Lower lobe of right lung (tissue), 2 donors: ENCODE measurements around the gene EPN2. TPM values are rescaled to one million over a fixed set of nuclear protein-coding genes. Genes with fewer than 3 reads are reported as not detected.

Source experiments
- ATAC-seq, 2 donors: fragments of 200-7000 bp; cut with Tn5 transposase; one replicate each; pipeline ENCODE4 v1.9.1; 2020 to 2022; ENCODE audit warnings: mild to moderate bottlenecking in 2 of 2, moderate library complexity in 2 of 2
- DNase-seq: peaks from one replicate; pipeline ENCODE4 v3.0.0-alpha.2; 2020
- H3K27ac ChIP-seq: fragments of 200-600 bp; one replicate; pipeline ENCODE4 v1.8.0; 2022
- H3K27me3 ChIP-seq: fragments of 200-600 bp; one replicate; pipeline ENCODE4 v1.8.0; 2022; ENCODE audit warnings: low read depth
- H3K36me3 ChIP-seq: fragments of 200-600 bp; one replicate; pipeline ENCODE4 v1.8.0; 2022; ENCODE audit warnings: mild to moderate bottlenecking
- H3K4me1 ChIP-seq: fragments of 200-600 bp; one replicate; pipeline ENCODE4 v1.8.0; 2022
- H3K4me3 ChIP-seq: fragments of 200-600 bp; one replicate; pipeline ENCODE4 v1.8.0; 2022; ENCODE audit warnings: mild to moderate bottlenecking
- H3K9me3 ChIP-seq: fragments of 200-600 bp; one replicate; pipeline ENCODE4 v1.8.0; 2022
- intact Hi-C: fragments of 100-400 bp; cut with DNase I; formaldehyde crosslinking; loops from one replicate; pipeline ENCODE4 v1.11.0; 2022
- total RNA-seq: library from RNA; stranded (reverse); fragmentation: NEBNext Ultra II Directional; extraction: Animal tissue kit (Norgen Biotek cat#: 25700); gene quantifications from one replicate; pipeline ENCODE4 v1.2.1, GENCODE V29; 2021
- TF ChIP-seq, protein P1 (sequence below): fragments of 200-600 bp; IDR thresholded peaks from one replicate; pipeline ENCODE4 v1.8.0; 2022; ENCODE audit warnings: antibody characterized with exemption, mild to moderate bottlenecking
- donor health status: DM: no; HTN: yes; CAD: no; lungs with severe emphysema.

Gene EPN2
- total RNA-seq, 1 donor from 2014 or later, result 66.2 TPM

DNA sequence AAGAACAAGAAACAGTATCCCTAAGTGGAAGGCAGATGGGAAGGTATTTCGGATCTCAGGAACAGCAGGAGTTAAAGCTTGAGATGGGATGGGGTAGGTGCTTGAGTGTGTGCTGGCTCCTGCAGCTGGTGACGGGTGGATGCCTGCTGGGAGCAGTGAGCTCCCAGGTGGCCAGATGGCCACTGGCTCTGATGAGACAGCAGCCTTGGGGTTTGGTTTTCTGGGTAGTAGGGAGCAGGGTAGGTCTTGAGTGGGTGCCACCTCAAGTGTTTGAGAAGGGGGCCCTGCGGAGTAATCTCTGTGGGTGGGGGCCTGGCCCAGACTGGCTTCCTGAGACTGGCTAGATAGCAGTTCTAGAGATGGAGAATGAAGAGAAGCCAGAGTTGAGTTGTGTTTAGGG is 10.3 kb downstream of the EPN2 start:
- no peaks in the 10 kb centered on the region for H3K27me3 ChIP-seq
- H3K9me3 ChIP-seq, result no peaks in the 10 kb centered on the region
- H3K27ac ChIP-seq, result no peak overlapping the region
- no peak for ATAC-seq
- H3K4me3 ChIP-seq, result no peak overlapping the region
- TF ChIP-seq, protein P1, sequence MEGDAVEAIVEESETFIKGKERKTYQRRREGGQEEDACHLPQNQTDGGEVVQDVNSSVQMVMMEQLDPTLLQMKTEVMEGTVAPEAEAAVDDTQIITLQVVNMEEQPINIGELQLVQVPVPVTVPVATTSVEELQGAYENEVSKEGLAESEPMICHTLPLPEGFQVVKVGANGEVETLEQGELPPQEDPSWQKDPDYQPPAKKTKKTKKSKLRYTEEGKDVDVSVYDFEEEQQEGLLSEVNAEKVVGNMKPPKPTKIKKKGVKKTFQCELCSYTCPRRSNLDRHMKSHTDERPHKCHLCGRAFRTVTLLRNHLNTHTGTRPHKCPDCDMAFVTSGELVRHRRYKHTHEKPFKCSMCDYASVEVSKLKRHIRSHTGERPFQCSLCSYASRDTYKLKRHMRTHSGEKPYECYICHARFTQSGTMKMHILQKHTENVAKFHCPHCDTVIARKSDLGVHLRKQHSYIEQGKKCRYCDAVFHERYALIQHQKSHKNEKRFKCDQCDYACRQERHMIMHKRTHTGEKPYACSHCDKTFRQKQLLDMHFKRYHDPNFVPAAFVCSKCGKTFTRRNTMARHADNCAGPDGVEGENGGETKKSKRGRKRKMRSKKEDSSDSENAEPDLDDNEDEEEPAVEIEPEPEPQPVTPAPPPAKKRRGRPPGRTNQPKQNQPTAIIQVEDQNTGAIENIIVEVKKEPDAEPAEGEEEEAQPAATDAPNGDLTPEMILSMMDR, result no peak
- H3K36me3 ChIP-seq, result no peaks in the 10 kb centered on the region
- no peak for DNase-seq
- H3K4me1 ChIP-seq, result peaks cover 57% of the 10 kb centered on the region
- intact Hi-C loops, result no loop called here

DNA sequence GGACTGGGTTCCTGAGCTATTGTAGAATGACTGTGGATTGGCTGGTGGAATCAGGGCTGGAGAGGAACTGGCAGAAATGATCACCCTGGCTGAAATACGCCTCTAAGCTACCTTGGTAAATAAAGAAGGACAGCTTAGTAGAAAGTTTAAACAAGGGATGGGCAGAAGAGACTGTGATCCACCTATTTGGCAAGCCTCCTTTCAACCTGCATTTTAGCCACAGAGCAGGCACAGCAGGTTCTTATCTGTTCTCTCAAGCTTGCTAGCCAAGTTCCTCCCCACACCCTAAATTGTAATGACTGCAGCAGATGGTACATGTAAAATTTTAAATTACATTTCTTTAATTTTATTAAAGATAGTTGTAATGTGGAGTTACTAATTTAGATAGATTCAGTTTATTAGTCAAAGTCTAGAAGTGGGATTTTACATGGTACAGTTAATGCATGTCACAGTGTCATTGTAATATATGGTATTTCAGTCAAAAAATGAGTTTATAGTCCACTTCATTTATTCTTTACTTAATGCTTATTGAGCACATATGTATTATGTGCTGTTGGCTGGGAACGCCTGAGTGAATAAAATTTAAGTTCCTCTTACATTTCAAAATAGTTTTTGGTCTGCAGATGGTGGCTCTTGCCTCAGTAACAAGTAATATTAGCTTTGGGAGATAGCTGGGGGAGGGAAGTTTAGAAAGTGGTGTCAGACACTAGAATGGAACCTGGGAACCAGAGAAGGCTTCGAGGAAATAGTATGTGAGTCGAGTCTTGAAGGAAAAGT is 11.2 kb downstream of the EPN2 start:
- ATAC-seq, result no peak
- intact Hi-C loops, result no loop called here

DNA sequence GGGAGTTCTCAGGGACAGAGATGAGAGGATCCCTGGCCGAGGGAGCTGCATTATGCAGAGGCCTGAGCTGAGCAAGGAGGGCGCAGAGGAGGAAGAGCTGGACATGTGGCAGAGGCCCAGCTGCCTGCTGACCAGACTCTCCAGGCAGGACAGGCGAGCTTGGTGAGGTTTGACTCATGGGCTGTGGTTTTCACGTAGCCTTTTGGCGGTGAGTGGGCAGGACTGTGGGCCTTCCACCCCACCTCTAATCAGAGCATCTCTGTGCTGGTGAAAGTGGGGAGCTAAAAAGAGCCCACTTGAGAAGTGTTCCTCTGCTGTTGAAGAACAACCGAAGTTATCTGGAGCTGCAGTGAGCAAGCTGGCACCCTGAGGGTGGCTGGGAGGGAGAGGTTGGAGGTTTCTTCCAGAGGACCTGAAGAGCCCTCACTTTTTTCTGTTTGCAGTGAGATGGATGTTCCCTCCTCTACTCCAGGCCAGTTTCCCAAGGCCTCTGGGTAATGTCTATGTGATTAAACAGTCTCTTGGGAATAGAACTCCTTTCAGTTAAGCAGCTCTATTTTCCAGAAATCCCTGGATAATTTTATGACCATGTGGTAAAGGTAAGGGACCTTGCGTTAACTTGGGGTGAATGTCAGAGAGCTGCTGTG is 11.9 kb downstream of the EPN2 start:
- H3K4me1 ChIP-seq, result peaks cover 52% of the 10 kb centered on the region
- TF ChIP-seq, protein P1, result no peak
- no peaks in the 10 kb centered on the region for H3K36me3 ChIP-seq
- peak; percentile 70 to 80 for ATAC-seq
- peak overlapping the region; percentile 42 for H3K27ac ChIP-seq
- no peaks in the 10 kb centered on the region for H3K9me3 ChIP-seq
- H3K4me3 ChIP-seq, result no peak overlapping the region
- DNase-seq, result no peak
- intact Hi-C loops, result no loop called here
- no peaks in the 10 kb centered on the region for H3K27me3 ChIP-seq

More for the DNA sequence above, 11.2 kb downstream of the EPN2 start:
- no peaks in the 10 kb centered on the region for H3K27me3 ChIP-seq
- TF ChIP-seq, protein P1, result no peak
- H3K9me3 ChIP-seq, result no peaks in the 10 kb centered on the region
- DNase-seq, result no peak
- H3K4me3 ChIP-seq, result no peak overlapping the region
- peaks cover 52% of the 10 kb centered on the region for H3K4me1 ChIP-seq
- peak overlapping the region; percentile 42 for H3K27ac ChIP-seq
- no peaks in the 10 kb centered on the region for H3K36me3 ChIP-seq

DNA sequence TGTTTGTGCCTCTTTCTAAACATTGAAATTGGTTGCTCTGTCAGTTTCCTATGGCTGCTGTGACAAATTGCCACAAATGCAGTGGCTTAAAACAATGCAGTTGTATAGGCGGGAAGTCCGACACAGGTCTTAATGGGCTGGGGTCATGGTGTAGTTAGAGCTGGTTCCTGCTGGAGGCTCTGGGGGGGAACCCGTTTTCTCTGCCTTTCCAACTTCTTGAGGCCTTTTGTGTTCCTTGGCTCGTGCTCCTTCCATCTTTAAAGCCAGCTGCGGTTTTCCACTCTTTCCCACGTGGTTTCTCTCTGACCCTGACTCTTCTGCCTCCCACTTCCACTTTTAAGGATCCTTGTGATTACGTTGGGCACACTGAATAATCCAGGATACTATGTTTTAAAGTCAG is 12.5 kb downstream of the EPN2 start:
- intact Hi-C loops, result no loop called here
- DNase-seq (no peak), ATAC-seq (no peak)
- Histone ChIP-seq H3K4me1 (peaks cover 53% of the 10 kb centered on the region), H3K27me3 (no peaks in the 10 kb centered on the region), H3K36me3 (no peaks in the 10 kb centered on the region), H3K9me3 (no peaks in the 10 kb centered on the region), H3K27ac (peak overlapping the region; percentile 42), H3K4me3 (no peak overlapping the region)
- TF ChIP-seq, protein P1, result no peak

DNA sequence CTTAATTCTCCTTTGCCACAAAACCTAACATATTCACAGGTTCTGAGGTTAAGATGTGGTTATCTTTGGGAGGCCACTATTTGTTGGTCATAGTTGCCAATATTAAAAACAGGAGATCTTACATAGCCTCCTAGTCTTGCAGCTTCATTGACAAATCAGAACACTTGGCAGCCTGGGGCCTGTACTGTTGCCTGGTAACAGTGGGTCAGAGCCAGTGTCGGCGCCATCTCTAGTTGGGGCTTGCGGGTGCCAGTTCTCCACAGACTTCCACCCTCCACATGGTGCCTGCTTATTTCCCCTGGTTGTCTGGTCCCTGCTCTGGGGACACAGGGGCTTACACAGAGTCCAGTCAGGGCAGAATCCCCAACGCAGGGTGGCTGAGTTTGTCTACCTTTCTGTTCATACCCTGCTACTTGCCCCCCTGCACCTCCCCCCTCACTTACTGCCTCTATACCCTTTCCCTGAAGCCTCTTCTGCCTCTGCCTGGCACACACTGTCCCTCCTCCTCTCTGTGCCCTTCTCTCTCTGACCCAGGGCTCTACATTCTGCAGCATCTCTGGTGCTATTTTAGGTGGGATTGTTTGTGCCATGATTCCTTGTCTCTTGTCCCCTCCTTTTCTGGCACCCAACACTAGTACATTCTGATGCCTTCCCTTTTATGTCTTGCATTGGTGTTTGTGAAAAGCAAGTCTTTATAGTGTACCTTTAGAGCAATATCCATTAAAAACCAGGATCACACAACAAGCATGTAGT is 13.4 kb downstream of the EPN2 start:
- ATAC-seq (no peak), DNase-seq (no peak)
- Histone ChIP-seq H3K36me3 (no peaks in the 10 kb centered on the region), H3K4me1 (peaks cover 59% of the 10 kb centered on the region), H3K9me3 (no peaks in the 10 kb centered on the region), H3K27me3 (no peaks in the 10 kb centered on the region), H3K4me3 (no peak overlapping the region), H3K27ac (no peak overlapping the region)
- intact Hi-C loops, result no loop called here
- TF ChIP-seq, protein P1, result no peak
